Measurements from ENCODE around the gene SANBR.
"Not testable (repeated sequence)": the region's sequence is repeated elsewhere in the genome, so short reads cannot be mapped to it uniquely, and the experiment has no call there.

SANBR gene

DNA sequence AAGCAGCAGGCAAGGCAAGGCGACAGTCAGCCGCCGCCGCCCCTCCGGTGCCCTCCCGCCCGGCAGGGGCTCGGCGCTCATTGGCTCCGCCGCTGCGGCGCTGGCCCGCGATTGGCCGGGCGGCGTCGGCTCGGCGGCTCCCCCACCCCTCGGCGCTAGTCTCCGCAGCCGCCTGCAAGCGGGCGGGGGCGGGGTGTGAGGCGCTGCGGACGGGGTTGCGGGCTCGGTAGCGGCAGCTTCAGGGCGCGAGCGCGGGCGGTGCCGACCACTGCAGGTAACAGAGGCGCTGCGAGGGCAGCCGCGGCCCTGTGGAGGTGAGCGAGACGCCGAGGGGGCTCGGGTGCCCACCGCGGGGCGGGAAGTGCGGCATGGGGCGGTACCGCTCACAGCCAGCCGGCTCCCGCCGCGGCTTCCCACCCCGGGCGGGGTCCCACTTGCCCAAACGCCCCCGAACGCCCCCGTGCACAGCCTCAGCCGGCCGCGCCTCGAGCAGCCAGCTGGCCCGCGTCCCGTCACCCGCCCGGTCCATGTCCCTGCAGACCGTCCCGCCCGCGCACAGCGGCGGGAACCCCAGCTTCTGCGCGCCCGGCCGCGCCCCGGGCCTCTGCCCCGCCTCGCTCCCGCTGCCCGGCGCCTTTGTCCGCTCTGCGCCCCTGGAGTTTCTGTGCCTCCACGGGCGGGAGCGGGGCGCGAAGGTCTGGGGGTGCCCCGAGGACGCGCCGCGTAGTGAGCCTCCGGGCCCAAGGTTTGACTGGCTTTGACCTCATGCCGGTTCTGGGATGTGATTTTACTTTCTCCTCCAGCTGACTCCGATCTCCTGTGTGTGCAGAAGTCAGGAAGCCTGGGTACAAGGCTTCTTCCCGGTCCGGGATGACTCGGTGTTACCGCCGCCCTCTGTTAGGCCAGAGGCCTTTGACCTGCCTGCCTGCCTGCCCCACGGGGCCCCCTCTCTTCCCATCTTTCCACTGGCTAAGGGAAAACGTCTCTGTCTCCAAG is at the start of gene SANBR:
TSS of gene SANBR (plus strand) at position 158 of the 996 bp plus-strand sequence. CDS start 4,480 bp downstream, outside the sequence.
- peak; percentile 83 for DNase-seq (ENCODE audit: low read depth)

DNA sequence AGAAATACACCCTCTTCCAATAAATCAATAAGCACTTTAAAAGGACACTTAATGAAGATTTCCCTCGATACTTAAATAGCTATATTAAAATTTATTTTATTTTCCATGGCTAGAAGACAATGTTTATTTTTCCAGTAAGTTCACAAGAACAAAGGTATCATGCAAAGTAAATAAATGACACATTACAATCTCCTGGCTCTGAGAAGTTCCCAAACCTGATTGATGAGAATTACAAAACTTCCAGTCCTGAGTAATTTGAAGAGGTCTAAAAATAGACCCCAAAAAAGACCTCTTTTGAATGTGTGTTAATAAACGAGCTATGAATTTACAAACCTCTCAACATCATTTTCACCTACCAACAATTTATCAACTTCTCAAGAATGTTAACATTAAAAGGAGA is 49.7 kb upstream of the SANBR start:
- no peak for DNase-seq (ENCODE audit: low read depth)

DNA sequence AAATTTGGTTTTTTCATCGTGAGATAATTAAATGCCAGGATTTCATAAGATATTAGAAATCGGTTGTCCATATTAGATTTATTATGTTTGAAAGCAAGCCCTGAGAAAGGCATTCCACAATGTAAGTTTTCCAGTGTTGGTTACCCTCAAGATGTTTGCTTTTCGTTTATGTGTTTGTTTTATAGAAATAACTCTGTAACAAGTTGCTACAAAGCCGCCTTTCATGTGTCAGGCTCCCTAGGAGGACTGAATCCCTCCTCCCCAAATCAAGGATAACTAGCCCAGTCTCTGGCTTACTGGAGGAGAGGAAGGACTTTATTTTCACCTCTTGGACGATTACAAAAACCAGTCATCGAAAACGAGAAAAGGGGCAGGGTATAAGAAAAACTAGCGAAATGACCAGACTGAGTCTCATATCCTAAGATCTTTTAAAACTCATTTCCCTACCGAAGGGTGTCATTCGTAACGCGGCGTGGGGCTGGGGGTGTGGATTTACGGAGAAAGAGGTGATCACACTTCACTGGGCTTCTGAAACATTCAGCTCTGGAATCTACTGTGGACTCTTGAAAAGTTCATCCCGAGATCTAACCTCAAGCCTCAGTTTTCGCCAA is 49.2 kb upstream of the SANBR start:
- no peak for DNase-seq (ENCODE audit: low read depth)

DNA sequence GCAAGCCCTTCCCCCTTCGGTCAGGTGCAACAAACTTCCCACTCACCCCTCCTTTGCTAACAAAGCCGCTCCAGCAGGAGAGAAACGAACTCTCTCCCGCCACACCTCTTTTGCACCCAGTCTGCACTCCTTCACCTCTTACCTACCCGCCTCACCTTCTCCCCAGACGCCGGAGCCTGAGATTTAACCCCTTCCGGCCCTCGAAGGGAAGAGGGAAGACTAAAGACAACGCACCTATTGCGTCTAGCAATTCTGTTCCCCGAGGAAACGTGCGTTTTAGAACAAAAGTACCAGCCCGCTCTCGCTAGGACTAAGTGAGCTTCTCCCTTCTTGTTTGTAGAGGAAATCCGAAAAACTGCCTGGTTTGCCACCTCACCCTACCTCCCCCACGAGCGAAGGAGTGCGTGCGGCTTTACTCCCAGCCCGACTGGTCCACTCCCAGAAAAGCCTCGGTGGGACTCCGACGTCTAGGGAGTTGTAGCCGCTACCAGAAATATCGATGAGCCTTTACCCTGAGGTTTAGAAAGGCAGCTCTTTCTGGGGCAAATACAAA is 48.6 kb upstream of the SANBR start:
- peak; percentile 75 for DNase-seq (ENCODE audit: low read depth)

DNA sequence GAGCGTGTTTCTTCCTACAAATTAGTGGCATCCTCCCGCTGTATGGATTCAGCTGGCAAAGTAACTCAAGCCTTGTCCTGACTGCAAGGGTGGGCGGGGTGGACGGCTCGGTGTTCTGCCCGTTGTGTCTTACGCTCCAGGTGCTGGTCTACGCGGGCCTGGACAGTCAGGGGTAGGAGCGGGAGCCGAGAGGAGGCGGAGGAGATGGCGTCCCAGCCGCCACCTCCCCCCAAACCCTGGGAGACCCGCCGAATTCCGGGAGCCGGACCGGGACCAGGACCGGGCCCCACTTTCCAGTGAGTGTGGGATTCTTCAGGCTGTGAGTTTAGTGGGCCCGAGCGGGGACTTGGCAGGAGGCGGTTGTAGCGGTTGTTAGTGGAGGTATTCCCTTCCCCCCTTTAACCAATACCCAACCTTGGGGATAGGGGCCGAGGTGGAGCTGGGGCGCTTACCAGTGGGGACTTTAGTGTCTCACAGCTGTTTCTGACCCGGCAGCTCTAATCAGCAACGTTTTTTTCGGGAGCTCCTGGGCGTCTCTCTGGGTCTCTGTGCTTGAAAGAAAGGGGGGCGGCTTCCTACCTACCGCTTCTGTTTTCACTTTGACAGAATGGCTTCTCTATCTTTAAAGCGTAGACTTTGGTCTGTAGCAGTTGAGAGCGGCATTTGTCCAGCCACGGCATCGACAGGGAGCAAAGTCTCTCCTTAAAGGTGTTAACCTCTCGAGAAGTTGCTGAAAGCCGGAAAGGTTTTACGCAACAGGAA is 47.9 kb upstream of the SANBR start, which contains the start of the genes PEX13 and PUS10:
TSS of gene PEX13 (plus strand) at position 165 of the 762 bp plus-strand sequence. CDS start at position 205, 40 bp downstream.
TSS of gene PUS10 (minus strand) at position 700 of the 762 bp plus-strand sequence. CDS start 6,365 bp downstream, outside the sequence.
- peak; percentile 78 for DNase-seq (ENCODE audit: low read depth)

DNA sequence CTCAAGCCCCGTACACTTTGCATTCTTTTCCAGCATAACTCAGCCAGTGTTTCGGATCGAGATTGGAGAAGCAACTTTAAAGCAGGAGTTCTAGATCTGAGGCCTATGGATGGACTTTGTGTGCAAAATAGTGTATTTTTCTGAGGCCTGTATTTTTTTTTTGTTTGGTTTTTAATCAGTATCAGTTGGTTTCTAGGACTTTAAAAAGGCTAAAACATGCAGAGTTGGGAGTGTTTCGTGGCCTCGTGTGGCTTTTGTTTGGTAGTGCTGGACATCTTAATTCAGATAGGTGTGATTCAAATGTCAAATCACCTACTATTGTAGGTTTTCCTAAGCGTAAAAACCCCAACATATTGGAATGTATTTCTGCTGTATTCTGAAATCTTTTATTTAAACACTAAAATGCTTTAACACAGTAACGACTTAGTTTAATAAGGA is 47.3 kb upstream of the SANBR start:
- DNase-seq (ENCODE audit: low read depth), result no peak

DNA sequence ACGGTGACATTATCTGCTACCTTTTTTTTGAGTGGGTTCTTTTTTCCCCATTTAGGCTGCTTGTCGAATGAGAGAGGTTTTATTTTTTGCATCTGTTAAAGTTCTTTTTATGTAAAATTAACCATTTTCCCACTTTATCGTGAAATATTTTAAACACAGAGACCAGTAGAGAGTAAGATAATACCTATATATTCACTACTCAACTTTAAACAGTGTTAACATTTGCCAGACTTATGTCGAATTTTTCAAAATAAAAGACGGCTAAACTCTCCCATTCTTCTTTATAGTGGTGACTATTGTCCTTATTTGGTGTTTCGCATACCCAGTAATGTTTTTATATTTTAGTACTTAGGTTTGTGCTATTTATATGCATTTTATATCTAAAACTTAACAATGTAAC is 46.9 kb upstream of the SANBR start:
- DNase-seq (ENCODE audit: low read depth), result no peak

DNA sequence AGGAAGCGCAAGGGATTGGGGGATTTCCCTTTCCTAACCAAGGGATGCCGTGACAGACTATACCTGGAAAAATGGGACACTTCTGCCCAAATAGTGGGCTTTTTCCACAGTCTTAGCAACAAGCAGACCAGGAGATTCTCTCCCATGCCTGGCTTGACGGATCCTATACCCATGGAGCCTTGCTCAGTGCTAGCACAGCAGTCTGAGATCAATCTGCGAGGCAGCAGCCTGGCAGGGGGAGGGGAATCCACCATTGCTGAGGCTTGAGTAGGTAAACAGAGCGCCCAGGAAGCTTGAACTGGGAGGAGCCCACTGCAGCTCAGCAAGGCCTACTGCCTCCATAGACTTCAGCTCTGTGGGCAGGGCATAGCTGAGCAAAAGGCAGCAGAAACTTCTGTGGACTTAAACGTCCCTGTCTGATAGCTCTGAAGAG is 44.4 kb upstream of the SANBR start:
- no peak for DNase-seq (ENCODE audit: low read depth)

DNA sequence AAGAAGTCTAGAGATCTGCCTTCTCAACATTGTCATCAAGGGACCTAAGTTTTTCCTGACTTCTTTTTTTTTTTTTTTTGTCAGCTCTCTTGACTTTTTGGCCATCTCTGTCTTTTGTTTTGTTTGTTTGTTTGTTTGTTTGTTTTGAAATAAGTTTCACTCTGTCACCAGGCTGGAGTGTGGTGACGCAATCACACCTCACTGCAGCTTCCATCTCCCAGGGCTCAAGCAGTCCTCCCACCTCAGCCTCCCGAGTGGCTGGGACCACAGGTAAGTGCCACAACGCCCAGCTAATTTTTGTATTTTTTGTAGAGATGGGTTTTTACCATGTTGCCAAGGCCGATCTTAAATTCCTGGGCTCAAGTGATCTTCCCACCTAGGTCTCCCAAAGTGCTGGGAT is 42.0 kb upstream of the SANBR start:
- no peak for DNase-seq (ENCODE audit: low read depth)

DNA sequence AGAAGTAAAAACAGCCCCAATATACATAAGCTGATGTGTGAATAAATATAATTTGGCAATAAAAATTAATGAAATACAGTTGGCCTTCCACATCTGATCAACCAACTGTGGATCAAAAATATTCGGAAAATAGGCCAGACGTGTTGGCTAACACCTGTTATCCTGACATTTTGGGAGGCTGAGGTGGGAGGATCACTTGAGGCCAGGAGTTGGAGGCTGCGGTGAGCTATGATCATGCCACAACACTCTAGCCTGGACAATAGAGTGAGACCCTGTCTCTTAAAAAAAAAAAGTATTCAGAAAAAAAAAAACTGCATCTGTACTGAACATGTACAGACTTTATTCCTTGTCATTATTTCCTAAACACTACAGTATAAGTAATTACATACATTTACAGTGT is 36.1 kb upstream of the SANBR start:
- DNase-seq (ENCODE audit: low read depth), result no peak

DNA sequence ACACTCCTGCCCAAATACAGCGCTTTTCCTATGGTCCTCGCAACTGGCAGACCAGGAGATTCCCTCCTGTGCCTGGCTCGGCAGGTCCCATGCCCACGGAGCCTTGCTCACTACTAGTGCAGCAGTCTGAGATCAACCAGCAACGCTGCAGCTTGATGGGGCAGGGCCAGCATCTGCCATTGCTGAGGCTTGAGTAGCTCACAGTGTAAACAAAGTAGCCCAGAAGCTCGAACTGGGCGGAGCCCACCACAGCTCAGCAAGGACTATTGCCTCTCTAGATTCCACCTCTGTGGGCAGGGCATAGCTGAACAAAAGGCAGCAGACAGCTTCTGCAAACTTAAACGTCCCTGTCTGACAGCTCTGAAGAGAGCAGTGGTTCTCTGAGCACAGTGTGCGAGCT is 31.1 kb upstream of the SANBR start:
- DNase-seq (ENCODE audit: low read depth), result not testable (repeated sequence)

DNA sequence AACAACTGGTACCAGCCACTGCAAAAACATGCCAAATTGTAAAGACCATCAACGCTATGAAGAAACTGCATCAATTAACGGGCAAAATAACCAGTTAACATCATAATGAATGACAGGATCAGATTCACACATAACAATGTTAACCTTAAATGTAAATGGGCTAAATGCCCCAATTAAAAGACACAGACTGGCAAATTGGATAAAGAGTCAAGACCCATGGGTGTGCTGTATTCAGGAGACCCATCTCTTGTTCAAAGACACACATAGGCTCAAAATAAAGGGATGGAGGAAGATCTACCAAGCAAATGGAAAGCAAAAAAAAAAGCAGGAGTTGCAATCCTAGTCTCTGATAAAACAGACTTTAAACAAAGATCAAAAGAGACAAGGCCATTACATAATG is 29.0 kb upstream of the SANBR start:
- DNase-seq (ENCODE audit: low read depth), result not testable (repeated sequence)

DNA sequence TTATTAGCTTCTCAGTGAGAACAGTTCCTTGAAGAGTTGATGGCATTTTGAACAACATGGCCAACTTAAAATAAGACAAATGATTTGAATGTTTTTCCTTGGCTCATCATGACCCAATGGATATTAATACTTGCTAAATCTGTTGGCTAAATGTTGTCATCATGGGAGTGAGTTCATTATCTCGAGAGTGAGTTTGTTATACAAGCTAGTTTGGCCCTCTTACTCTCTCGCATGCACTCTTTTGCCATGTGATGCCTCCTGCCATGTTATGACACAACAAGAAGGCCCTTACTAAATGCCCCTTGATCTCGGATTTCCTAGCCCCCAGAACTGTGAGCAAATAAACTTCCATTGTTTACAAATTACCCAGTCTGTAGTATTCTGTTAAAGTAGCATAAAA is 22.9 kb upstream of the SANBR start:
- DNase-seq (ENCODE audit: low read depth), result no peak

DNA sequence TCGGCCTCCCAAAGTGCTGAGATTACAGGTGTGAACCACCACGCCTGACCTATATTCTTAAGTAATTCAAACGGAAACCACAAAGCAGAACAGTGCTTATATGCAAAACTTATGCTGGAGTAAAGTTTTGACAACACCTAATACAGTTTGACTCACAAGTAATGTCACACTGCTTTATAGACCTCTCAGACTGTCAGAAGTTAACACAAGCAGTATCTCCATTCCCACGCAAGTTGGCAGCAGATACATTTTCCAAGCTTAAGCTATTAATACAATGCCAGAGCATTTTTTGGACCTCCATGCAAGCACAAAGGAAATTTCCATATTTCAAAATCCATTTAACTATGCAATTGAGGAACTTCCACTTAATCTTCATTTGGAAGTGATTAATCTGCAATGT is 21.0 kb upstream of the SANBR start:
- DNase-seq (ENCODE audit: low read depth), result no peak

DNA sequence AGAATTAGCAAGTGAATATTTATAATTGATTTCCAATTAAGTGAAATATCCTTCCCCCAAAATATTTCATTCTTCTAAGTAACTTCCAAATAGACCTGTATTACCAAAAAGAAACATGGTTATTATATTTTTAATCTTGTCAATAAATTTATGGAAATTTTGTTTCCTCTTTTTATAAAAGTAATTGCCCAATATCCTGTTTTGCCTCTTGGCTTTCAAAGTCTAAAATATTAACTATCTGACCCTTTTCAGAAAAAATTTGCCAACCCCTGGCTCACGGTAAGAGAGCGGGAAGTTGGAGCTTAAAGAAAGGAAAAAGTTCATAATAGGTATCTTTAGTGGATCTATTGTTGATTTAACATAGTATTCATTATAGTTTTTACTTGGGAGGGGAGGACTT is 20.4 kb upstream of the SANBR start:
- no peak for DNase-seq (ENCODE audit: low read depth)

DNA sequence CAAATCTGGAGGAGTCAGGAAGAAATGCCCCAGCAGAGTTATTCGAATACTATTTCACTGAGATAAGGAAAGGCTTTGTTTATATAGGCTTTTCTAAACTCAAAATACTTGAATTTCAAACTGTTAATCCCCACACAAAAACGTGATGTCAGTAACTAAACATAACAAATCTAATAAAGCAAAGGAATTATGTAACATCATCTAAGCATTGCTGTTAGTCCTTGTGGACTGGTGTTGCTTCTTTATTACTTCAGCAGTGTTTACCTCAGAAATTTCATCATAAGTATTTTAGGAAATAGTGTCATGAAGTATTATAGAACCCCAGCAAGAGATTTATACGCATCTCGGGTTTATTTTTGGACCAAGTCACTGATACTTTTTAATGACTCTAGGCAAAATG is 19.7 kb upstream of the SANBR start:
- DNase-seq (ENCODE audit: low read depth), result peak; percentile 34

DNA sequence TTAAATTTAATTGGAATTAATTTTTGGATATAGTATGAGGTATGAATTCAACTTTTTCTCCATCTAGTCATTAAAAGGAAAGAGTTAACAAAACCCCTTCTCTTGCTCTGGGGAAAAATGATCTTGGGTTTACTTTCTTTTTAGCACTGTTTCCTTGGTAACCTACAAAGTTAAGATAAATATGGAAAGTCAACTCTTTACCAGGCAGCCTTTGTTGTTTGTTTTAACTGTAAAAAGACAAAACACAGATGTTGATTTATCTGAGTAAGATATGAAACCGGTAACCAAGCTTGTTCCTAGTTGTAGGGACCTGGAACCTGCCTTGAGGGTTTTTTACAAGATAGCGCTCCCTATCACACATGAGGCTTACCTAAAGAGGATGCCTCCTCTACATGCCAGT is 10.1 kb upstream of the SANBR start:
- no peak for DNase-seq (ENCODE audit: low read depth)

DNA sequence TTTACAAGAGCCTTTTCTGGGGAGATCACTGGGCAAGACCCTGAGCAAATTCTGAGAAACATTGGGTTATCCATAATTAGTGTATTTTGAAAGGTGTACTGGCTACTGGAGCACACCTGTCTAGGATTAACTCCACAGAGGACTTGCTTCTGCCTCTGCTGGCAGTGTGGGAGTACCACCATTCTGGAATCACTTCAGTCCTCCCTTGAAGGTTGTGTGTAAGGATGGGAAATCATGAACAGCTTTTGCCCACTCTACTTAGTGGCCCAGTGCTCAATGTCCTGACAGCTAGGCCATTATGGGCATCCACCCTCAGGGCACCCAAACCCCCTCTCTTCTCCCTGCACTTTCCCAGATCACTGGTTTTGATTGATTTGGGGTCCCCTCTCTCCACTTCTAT is 8.1 kb upstream of the SANBR start:
- DNase-seq (ENCODE audit: low read depth), result no peak

DNA sequence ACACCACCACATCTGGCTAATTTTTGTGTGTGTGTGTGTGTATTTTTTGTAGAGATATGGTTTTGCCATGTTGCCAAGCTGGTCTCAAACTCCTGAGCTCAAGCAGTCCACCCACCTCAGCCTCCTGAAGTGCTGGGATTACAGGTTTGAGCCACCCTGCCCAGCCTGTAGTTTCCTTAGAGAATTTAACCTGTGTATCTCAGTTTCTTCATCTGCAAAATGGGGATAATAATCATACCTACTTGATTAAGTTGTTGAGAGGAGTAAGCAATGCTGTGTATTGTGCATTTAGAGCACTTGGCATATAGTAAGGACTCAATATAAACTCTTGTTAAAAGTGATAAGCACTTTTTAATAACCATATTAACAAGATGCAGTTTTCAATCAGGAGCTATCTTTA is 6.3 kb upstream of the SANBR start:
- no peak for DNase-seq (ENCODE audit: low read depth)

DNA sequence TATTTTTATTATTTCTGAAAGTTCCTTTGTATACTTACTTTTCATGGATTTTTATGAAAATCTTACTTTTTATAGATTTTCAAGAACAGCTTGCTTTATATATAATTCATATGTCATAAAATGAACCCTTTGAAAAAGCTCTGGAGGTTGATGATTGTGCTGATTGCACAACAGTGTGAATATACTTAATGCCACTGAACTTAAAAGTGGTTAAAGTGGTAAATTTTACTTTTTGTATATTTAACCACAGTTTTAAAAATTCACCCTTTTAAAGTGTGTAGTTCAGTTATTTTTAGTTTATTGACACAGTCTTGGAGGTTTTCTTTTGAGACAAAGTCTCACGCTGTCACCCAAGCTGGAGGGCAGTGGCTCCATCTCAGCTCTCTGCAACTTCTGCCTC is 8.4 kb downstream of the SANBR start:
- DNase-seq (ENCODE audit: low read depth), result peak; percentile 8

DNA sequence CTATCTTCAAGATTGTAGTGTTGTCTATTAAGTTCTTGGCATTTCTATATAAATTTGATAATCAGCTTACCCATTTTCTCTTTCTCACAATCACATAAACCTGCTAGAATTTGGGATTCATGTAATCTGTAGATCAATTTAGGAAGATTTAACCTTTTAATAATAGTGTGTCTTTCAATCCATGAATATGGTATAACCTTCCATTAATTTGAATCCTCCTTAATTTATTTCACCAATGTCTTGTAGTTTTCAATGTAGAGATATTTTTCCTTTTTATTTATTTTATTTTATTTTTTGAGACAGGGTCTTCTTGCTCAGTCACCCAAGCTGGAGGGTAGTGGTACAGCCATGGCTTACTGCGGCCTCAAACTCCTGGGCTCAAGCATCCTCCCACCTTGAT is 20.2 kb downstream of the SANBR start:
- DNase-seq (ENCODE audit: low read depth), result no peak

DNA sequence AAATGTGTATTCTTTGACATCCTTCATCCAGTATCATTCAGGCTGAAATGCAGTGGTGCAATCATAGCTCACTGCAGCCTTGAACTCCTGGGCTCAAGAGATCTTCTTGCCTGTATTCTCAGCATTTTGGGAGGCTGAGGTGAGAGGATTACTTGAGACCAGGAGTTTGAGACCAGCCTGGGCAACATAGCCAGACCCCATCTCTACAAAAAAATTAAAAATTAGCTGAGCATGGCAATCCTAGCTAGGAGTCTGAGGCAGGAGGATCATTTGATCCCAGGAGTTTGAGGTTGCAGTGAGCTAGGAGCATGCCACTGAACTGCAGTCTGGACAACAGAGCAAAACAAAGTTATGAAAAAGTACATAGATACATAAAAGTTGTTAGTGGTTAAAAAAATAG is 24.1 kb downstream of the SANBR start:
- DNase-seq (ENCODE audit: low read depth), result no peak

Measured in iris pigment epithelial cell (primary cell).